ENCODE results near the gene AMMECR1L. TPM values are rescaled to one million over a fixed set of nuclear protein-coding genes. Genes with fewer than 3 reads are reported as not detected.

Gene AMMECR1L
- total and polyA plus RNA-seq, 10 of the 15 experiments (the other 5 are each of a cell fraction or from before 2014, with no cell fraction given), result 2.7 to 12.1 (median 8.0) TPM

- ChIA-PET CTCF (no interaction called here), SMC1A (ENCODE audit: uncharacterized antibody, unreplicated experiment) (interaction anchor here (1.4 kb wide), 1 partner anchor 13 kb away, joined by 3 read pairs; no protein-coding TSS in a partner anchor), POLR2A (interaction anchor here (0.7 to 1.9 kb wide), 2 partner anchors 13 to 22 kb away, joined by 3 to 4 read pairs; no protein-coding TSS in a partner anchor), RAD21 (ENCODE audit: unreplicated experiment) (interaction anchor here (1.1 kb wide), 1 partner anchor 11 kb away, joined by 3 read pairs; no protein-coding TSS in a partner anchor)
- no peak for DNase-seq (ENCODE audit: low read depth, low spot score)
- TF ChIP-seq NR2C1 (IDR thresholded peaks at IDR 0.05) (no peak), ZNF622 (IDR thresholded peaks at IDR 0.05) (no peak)
- Histone ChIP-seq H2AFZ (ENCODE audit: control insufficient read depth, low read depth, low read length) (no peak overlapping the region), H4K20me1 (ENCODE audit: control insufficient read depth, insufficient read depth) (no peaks in the 10 kb centered on the region), H3K27ac (ENCODE audit: control insufficient read depth, insufficient read depth) (no peak overlapping the region), H3K4me1 (ENCODE audit: control insufficient read depth, insufficient read depth, low read length) (peaks cover 26% of the 10 kb centered on the region), H3K9me3 (replicated peaks; ENCODE audit: control insufficient read depth, insufficient read depth, low read length) (no peaks in the 10 kb centered on the region; the same call in 2 of the 3 replicates), H3K9ac (ENCODE audit: control insufficient read depth, insufficient read depth, low read length) (no peak overlapping the region), H3K27me3 (replicated peaks in 1 of 2; ENCODE audit: control insufficient read depth in 2 of 2, insufficient read depth in 2 of 2, low read length in 1 of 2) (no peaks in the 10 kb centered on the region), H3K4me2 (ENCODE audit: control insufficient read depth, insufficient read depth) (no peak overlapping the region), H3K4me3 (no peak overlapping the region), H3K79me2 (ENCODE audit: control insufficient read depth, insufficient read depth, low read length) (no peaks in the 10 kb centered on the region; the same call in 1 of the 2 replicates), H3K36me3 (ENCODE audit: control insufficient read depth in 2 of 2, insufficient read depth in 2 of 2, low read length in 1 of 2) (no peaks in the 10 kb centered on the region)
- intact Hi-C loops (cut with micrococcal nuclease; ENCODE audit: unreplicated experiment) (no loop called here), in situ Hi-C loops (cut with MboI) (no loop called here)
- FAIRE-seq, result no peak
- 43% methylated on average over 2 of the region's 3 CpGs for WGBS (ENCODE audit: insufficient coverage, insufficient replicate concordance, low lambda C conversion rate, missing lambda C conversion rate)
- no peak for ATAC-seq
- no TSS peak for BruUV-seq (replicated peaks)
These were observed 50.8 kb downstream of the AMMECR1L start for GRCh38 chr2:127834951-127835350.

- peak overlapping the region; percentile 92 for H3K27ac ChIP-seq (ENCODE audit: control insufficient read depth, insufficient read depth)
- FAIRE-seq (peak; percentile 81), ATAC-seq (peak; percentile 94), DNase-seq (ENCODE audit: low read depth, low spot score) (peak; percentile 96)
- RAD21 ChIA-PET (ENCODE audit: unreplicated experiment), result interaction anchor here (0.6 to 2.7 kb wide), 12 partner anchors 18 to 266 kb away, joined by 3 to 15 read pairs (median 4); partner anchors contain the start of genes POLR2D and WDR33
- H3K36me3 ChIP-seq (ENCODE audit: control insufficient read depth in 2 of 2, insufficient read depth in 2 of 2, low read length in 1 of 2), result no peaks in the 10 kb centered on the region
- H3K4me3 ChIP-seq, result peak overlapping the region; percentile 35; the same call in 1 of the 2 replicates
- CTCF ChIA-PET, result interaction anchor here (1.2 to 2.2 kb wide), 5 partner anchors 12 to 27 kb away, joined by 4 to 12 read pairs (median 7); partner anchors contain the start of gene WDR33
- H2AFZ ChIP-seq (ENCODE audit: control insufficient read depth, low read depth, low read length), result peak overlapping the region; percentile 49
- H3K27me3 ChIP-seq (replicated peaks in 1 of 2; ENCODE audit: control insufficient read depth in 2 of 2, insufficient read depth in 2 of 2, low read length in 1 of 2), result no peaks in the 10 kb centered on the region
- in situ Hi-C loops (cut with MboI), result no loop called here
- BruUV-seq (replicated peaks), result no TSS peak
- peaks cover 19% of the 10 kb centered on the region for H3K9me3 ChIP-seq (replicated peaks; ENCODE audit: control insufficient read depth, insufficient read depth, low read length)
- POLR2A ChIA-PET, result interaction anchor here (0.8 to 3.3 kb wide), 10 partner anchors 9 to 127 kb away, joined by 3 to 15 read pairs (median 4); partner anchors contain the start of gene WDR33
- 3% methylated on average over 5 of the region's 5 CpGs for WGBS (ENCODE audit: insufficient coverage, insufficient replicate concordance, low lambda C conversion rate, missing lambda C conversion rate)
- intact Hi-C loops (cut with micrococcal nuclease; ENCODE audit: unreplicated experiment), result no loop called here
- SMC1A ChIA-PET (ENCODE audit: uncharacterized antibody, unreplicated experiment), result interaction anchor here (0.7 to 3.4 kb wide), 21 partner anchors 10 to 339 kb away, joined by 3 to 19 read pairs (median 6); partner anchors contain the start of gene POLR2D
- H3K9ac ChIP-seq (ENCODE audit: control insufficient read depth, insufficient read depth, low read length), result peak overlapping the region; percentile 47
- H3K4me2 ChIP-seq (ENCODE audit: control insufficient read depth, insufficient read depth), result peak overlapping the region; percentile 71
- no peaks in the 10 kb centered on the region for H4K20me1 ChIP-seq (ENCODE audit: control insufficient read depth, insufficient read depth)
- H3K79me2 ChIP-seq (ENCODE audit: control insufficient read depth, insufficient read depth, low read length), result no peaks in the 10 kb centered on the region; the same call in 1 of the 2 replicates
- H3K4me1 ChIP-seq (ENCODE audit: control insufficient read depth, insufficient read depth, low read length), result peaks cover 38% of the 10 kb centered on the region
- peak; percentile 72 to 76; a peak in 3 of 4 replicates for TF ChIP-seq BHLHE40 (IDR thresholded peaks at IDR 0.05; ENCODE audit: borderline replicate concordance in 1 of 2, low read depth in 2 of 2, low read length in 1 of 2)
- TF ChIP-seq ZNF687 (IDR thresholded peaks at IDR 0.05), result 0 out of 2 replicates have a peak, but pooled peaks have one; percentile 19
- TF ChIP-seq ZZZ3 (IDR thresholded peaks at IDR 0.05; ENCODE audit: control insufficient read depth, insufficient read length, low read depth), result no peak
- TF ChIP-seq SUPT20H (IDR thresholded peaks at IDR 0.05; ENCODE audit: borderline replicate concordance, control insufficient read depth, low read depth, low read length), result no peak
- no peak for TF ChIP-seq LARP7 (IDR thresholded peaks at IDR 0.05)
- TF ChIP-seq NR2F1 (conservative IDR thresholded peaks at IDR 0.05), result peak; percentile 69
- no peak for TF ChIP-seq SIN3A (IDR thresholded peaks at IDR 0.05; ENCODE audit: low read depth, low read length)
- TF ChIP-seq IRF5 (IDR thresholded peaks at IDR 0.05; ENCODE audit: borderline replicate concordance), result no peak
- TF ChIP-seq RBBP5 (conservative IDR thresholded peaks at IDR 0.05), result peak; percentile 94; the same call in 1 of the 2 replicates
These were observed 55.9 kb downstream of the AMMECR1L start for GRCh38 chr2:127829845-127830246.
